GM12873 (cell line): ENCODE results near the gene FOXB2.

Experiments
- TF ChIP-seq, protein P1 (sequence below): IDR thresholded peaks from 2 replicates; pipeline ENCODE4 v1.5.1; 2012; ENCODE audit warnings: low read depth, mild to moderate bottlenecking, moderate library complexity, low read length, control low read depth; ENCODE audit not compliant: insufficient read depth; ENCODE audit errors: missing control alignments

Gene FOXB2

GRCh38 chr9:76989501-76989900 is 30.0 kb upstream of the FOXB2 start:
- TF ChIP-seq, protein P1, sequence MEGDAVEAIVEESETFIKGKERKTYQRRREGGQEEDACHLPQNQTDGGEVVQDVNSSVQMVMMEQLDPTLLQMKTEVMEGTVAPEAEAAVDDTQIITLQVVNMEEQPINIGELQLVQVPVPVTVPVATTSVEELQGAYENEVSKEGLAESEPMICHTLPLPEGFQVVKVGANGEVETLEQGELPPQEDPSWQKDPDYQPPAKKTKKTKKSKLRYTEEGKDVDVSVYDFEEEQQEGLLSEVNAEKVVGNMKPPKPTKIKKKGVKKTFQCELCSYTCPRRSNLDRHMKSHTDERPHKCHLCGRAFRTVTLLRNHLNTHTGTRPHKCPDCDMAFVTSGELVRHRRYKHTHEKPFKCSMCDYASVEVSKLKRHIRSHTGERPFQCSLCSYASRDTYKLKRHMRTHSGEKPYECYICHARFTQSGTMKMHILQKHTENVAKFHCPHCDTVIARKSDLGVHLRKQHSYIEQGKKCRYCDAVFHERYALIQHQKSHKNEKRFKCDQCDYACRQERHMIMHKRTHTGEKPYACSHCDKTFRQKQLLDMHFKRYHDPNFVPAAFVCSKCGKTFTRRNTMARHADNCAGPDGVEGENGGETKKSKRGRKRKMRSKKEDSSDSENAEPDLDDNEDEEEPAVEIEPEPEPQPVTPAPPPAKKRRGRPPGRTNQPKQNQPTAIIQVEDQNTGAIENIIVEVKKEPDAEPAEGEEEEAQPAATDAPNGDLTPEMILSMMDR: no peak

- TF ChIP-seq, protein P1: peak; percentile 63
These were observed 22.8 kb upstream of the FOXB2 start for GRCh38 chr9:76996700-76997099.

GRCh38 chr9:76999261-76999660 is 20.2 kb upstream of the FOXB2 start:
- TF ChIP-seq, protein P1: no peak

GRCh38 chr9:77000330-77000729 is 19.1 kb upstream of the FOXB2 start:
- TF ChIP-seq, protein P1: peak; percentile 10

GRCh38 chr9:77003366-77003765 is 16.1 kb upstream of the FOXB2 start:
- TF ChIP-seq, protein P1: no peak

DNA sequence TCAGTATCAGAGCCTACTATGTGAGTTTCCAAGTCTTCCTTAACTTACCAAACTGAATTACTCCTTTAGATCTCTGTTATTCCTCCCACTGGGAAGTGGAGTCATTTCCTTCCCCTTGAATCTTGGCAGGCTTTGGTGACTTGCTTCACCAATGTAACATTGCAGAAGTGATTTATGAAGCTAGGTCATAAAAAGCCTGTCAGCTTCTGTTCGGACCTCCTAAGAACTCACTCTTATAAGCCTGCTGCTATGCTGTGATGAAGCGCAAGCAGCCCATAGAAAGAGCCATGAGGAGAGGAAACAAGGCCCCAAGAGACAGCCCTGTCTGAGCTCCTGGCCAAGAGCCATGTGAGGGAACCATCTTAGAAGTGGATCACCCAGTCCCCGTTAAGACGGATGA is 14.2 kb upstream of the FOXB2 start:
- TF ChIP-seq, protein P1: no peak

GRCh38 chr9:77010527-77010926 is 8.9 kb upstream of the FOXB2 start:
- TF ChIP-seq, protein P1: no peak
